HEK293 (cell line): Measurements from ENCODE around the gene C14orf93.

Experiments used
- CTCF ChIA-PET: fragments of 350-600 bp; formaldehyde crosslinking; extraction: SDS; loops from one replicate; lab custom pipeline; 2021; ENCODE audit warnings: antibody characterized with exemption; lab: Yijun Ruan, JAX
- POLR2A ChIA-PET: fragments of 300-600 bp; formaldehyde crosslinking; extraction: SDS; loops from one replicate; lab custom pipeline; 2020; ENCODE audit warnings: antibody characterized with exemption, inconsistent platforms; lab: Yijun Ruan, JAX
- H3K27ac ChIP-seq: fragments of 200-500 bp; sonication (Bioruptor generic); 2 replicates; pipeline ENCODE4 v1.5.1; 2014; ENCODE audit warnings: low read depth, low read length, control low read depth, inconsistent platforms; ENCODE audit errors: extremely low read depth
- H3K36me3 ChIP-seq, 2 experiments: fragments of 200-500 bp in 1 of 2; sonication (Bioruptor generic) in 1 of 2; 1 replicate in 1 of 2; 2 replicates in 1 of 2; pipeline ENCODE4 v1.5.1; 2014 to 2017; ENCODE audit warnings: inconsistent platforms in 2 of 2, low read length in 2 of 2; ENCODE audit not compliant: control insufficient read depth in 2 of 2, insufficient read depth in 1 of 2
- H3K4me1 ChIP-seq: fragments of 200-500 bp; sonication (Bioruptor generic); 2 replicates; pipeline ENCODE4 v1.5.1; 2014; ENCODE audit warnings: mild to moderate bottlenecking, low read length, inconsistent platforms; ENCODE audit not compliant: control insufficient read depth, insufficient read depth
- H3K4me3 ChIP-seq: 2 replicates; pipeline ENCODE4 v1.5.1; 2011; ENCODE audit warnings: low read depth, mild to moderate bottlenecking, control low read depth, low read length, moderate library complexity
- H3K9me3 ChIP-seq: fragments of 200-500 bp; sonication (Bioruptor generic); 2 replicates; pipeline ENCODE4 v1.5.1; 2014; ENCODE audit warnings: low read depth, low read length, inconsistent platforms; ENCODE audit not compliant: control insufficient read depth, insufficient read depth
- BCL11B ChIP-seq: fragments of 450-650 bp; formaldehyde crosslinking; IDR thresholded peaks from 2 replicates; pipeline ENCODE4 v1.5.1; 2016; ENCODE audit warnings: low read depth, missing biosample characterization, missing genetic modification characterization
- IKZF3 ChIP-seq: fragments of 450-650 bp; IDR thresholded peaks from 2 replicates; pipeline ENCODE4 v1.5.0; 2018; ENCODE audit warnings: missing biosample characterization, mild to moderate bottlenecking, missing genetic modification characterization, moderate library complexity
- PRDM1 ChIP-seq: fragments of 450-650 bp; formaldehyde crosslinking; IDR thresholded peaks from 2 replicates; pipeline ENCODE4; 2016; ENCODE audit warnings: missing biosample characterization, missing genetic modification characterization
- SCRT2 ChIP-seq: fragments of 450-650 bp; formaldehyde crosslinking; IDR thresholded peaks from 2 replicates; pipeline ENCODE4 v1.5.1; 2016; ENCODE audit warnings: missing biosample characterization, missing genetic modification characterization
- ZBTB1 ChIP-seq: fragments of 450-650 bp; formaldehyde crosslinking; IDR thresholded peaks from 2 replicates; pipeline ENCODE4 v1.5.1; 2016; ENCODE audit warnings: missing biosample characterization, missing genetic modification characterization
- ZBTB17 ChIP-seq: fragments of 450-650 bp; formaldehyde crosslinking; IDR thresholded peaks from 2 replicates; pipeline ENCODE4 v1.5.1; 2016; ENCODE audit warnings: missing biosample characterization, missing genetic modification characterization
- ZBTB48 ChIP-seq: fragments of 450-650 bp; formaldehyde crosslinking; IDR thresholded peaks from 2 replicates; pipeline ENCODE4 v1.5.1; 2016; ENCODE audit warnings: missing biosample characterization, missing genetic modification characterization
- ZNF112 ChIP-seq: fragments of 450-650 bp; formaldehyde crosslinking; IDR thresholded peaks from 2 replicates; pipeline ENCODE4 v1.5.0; 2017; ENCODE audit warnings: missing biosample characterization, missing genetic modification characterization
- ZNF133 ChIP-seq: fragments of 450-650 bp; formaldehyde crosslinking; IDR thresholded peaks from 2 replicates; pipeline ENCODE4 v1.5.1; 2016; ENCODE audit warnings: missing biosample characterization, missing genetic modification characterization
- ZNF169 ChIP-seq: fragments of 450-650 bp; formaldehyde crosslinking; IDR thresholded peaks from 2 replicates; pipeline ENCODE4 v1.5.1; 2016; ENCODE audit warnings: missing biosample characterization, missing genetic modification characterization
- ZNF341 ChIP-seq: fragments of 450-650 bp; formaldehyde crosslinking; IDR thresholded peaks from 2 replicates; pipeline ENCODE4; 2016; ENCODE audit warnings: low read depth, missing biosample characterization, missing genetic modification characterization
- ZNF366 ChIP-seq: fragments of 450-650 bp; formaldehyde crosslinking; conservative IDR thresholded peaks from 2 replicates; pipeline ENCODE4 v1.5.1; 2016; ENCODE audit warnings: missing biosample characterization, missing genetic modification characterization
- ZNF600 ChIP-seq: fragments of 450-650 bp; formaldehyde crosslinking; IDR thresholded peaks from 2 replicates; pipeline ENCODE4 v1.5.1; 2016; ENCODE audit warnings: missing biosample characterization, missing genetic modification characterization
- ZNF654 ChIP-seq: fragments of 450-650 bp; formaldehyde crosslinking; IDR thresholded peaks from 2 replicates; pipeline ENCODE4 v1.5.1; 2016; ENCODE audit warnings: low read depth, missing biosample characterization, missing genetic modification characterization
- ZNF701 ChIP-seq: fragments of 450-650 bp; formaldehyde crosslinking; IDR thresholded peaks from 2 replicates; pipeline ENCODE4 v1.5.1; 2016; ENCODE audit warnings: missing biosample characterization, missing genetic modification characterization
- ZNF785 ChIP-seq: fragments of 450-650 bp; formaldehyde crosslinking; IDR thresholded peaks from 2 replicates; pipeline ENCODE4 v1.5.1; 2016; ENCODE audit warnings: missing biosample characterization, missing genetic modification characterization
- TF ChIP-seq, protein P1 (sequence below): fragments of 450-650 bp; formaldehyde crosslinking; IDR thresholded peaks from 2 replicates; pipeline ENCODE4 v1.5.1; 2016; ENCODE audit warnings: missing biosample characterization, missing genetic modification characterization
- TF ChIP-seq, protein P2 (sequence below): fragments of 450-650 bp; formaldehyde crosslinking; IDR thresholded peaks from 2 replicates; pipeline ENCODE4 v1.5.1; 2016; ENCODE audit warnings: missing biosample characterization, missing genetic modification characterization

Gene C14orf93

DNA sequence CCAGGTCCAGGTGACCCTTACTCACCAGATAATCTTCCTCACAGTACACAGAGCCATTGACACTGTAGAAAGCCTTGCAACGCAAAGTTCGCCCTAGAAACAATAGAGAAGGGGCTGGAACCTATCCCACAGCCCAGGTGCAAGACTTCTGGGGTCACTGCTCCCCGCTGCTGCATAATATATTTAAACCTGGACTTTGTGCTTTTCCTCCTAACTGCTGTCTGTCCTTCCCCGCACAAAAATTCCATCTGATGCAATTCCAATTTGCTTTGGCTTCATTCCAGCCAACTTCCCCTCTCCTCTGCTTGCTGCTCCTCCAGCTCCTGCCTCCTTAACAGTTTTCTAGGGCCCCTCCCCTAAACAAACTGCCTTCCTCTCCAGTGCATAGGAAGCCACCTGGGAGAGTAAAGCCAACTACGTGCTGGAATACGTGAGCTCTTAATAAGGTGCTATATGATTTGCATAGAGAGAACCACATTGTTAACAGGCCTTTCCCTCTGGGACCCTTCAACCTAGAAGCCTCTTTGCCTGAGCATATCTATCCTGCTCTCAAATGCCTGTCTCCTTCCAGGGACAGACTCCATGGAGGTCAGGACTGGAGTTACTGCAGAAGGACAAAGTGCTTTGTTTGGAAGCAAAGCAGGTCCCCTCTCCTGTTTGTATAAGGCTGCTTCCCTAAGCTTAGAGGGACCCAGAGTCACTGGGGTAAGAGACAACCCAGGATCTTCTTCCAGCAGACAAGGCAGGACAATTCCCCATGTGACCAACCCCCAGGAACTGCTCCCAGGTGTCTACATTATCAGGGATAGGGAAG, 33.1 kb downstream of the C14orf93 start (continued):
- no peak for TF ChIP-seq ZNF785 (tag by site-specific recombination)
- peak; percentile 95 for TF ChIP-seq ZNF701 (tag by site-specific recombination)
- TF ChIP-seq ZNF169 (tag by site-specific recombination): no peak

DNA sequence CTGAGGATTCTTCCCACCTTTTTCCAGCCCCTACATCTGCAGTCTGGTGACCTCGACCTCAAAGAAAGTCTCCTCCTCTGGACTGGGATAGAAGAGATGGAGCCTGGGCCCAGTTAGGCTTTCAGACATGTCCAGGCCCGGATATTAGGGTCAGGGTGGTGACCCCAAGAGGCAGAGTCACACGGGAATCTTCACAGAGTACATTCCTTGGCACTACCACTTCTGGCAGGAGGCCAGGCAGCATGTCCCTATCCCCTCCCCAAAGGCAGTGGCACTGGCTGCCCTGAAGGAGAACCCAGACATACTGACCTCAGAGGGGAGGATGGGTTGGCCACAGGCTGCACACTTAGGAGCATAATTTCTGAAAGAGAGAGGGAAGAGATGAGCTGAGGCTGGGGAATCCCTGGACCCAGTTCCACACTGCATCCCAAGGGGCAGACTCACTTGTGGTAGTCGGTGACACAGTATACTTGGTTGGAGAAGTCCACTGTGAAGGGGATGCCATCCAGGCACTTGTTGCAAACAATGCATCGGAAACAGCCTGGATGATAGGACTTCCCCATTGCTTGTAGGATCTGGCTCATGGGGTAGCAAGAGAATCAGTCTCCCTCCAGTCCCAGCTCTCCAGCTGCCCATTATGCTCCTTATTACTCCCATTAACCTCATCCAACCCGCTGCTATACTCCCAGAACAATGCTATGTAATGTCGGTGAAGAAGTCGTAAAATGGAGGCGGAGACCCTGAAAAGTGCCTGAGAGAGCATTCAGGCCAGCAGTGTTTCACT, 35.2 kb downstream of the C14orf93 start:
- CTCF ChIA-PET: interaction anchor here (0.6 to 7.9 kb wide), 7 partner anchors 11 to 103 kb away, joined by 3 to 227 read pairs (median 7); partner anchors contain the start of genes AJUBA and CDH24
- peak; percentile 74 for TF ChIP-seq SCRT2
- TF ChIP-seq, protein P1, sequence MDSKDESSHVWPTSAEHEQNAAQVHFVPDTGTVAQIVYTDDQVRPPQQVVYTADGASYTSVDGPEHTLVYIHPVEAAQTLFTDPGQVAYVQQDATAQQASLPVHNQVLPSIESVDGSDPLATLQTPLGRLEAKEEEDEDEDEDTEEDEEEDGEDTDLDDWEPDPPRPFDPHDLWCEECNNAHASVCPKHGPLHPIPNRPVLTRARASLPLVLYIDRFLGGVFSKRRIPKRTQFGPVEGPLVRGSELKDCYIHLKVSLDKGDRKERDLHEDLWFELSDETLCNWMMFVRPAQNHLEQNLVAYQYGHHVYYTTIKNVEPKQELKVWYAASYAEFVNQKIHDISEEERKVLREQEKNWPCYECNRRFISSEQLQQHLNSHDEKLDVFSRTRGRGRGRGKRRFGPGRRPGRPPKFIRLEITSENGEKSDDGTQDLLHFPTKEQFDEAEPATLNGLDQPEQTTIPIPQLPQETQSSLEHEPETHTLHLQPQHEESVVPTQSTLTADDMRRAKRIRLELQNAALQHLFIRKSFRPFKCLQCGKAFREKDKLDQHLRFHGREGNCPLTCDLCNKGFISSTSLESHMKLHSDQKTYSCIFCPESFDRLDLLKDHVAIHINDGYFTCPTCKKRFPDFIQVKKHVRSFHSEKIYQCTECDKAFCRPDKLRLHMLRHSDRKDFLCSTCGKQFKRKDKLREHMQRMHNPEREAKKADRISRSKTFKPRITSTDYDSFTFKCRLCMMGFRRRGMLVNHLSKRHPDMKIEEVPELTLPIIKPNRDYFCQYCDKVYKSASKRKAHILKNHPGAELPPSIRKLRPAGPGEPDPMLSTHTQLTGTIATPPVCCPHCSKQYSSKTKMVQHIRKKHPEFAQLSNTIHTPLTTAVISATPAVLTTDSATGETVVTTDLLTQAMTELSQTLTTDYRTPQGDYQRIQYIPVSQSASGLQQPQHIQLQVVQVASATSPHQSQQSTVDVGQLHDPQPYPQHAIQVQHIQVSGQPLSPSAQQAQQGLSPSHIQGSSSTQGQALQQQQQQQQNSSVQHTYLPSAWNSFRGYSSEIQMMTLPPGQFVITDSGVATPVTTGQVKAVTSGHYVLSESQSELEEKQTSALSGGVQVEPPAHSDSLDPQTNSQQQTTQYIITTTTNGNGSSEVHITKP: peak; percentile 78
- no peak for TF ChIP-seq ZNF112 (tag by site-specific recombination)
- Histone ChIP-seq H3K36me3 (peaks cover 0 to 44% of the 10 kb centered on the region in 2 experiments; a peak in 2 of 3 replicates), H3K4me1 (peaks cover 25% of the 10 kb centered on the region), H3K4me3 (no peak overlapping the region), H3K9me3 (no peaks in the 10 kb centered on the region), H3K27ac (no peak overlapping the region)
- POLR2A ChIA-PET: interaction anchor here (0.6 to 3.0 kb wide), 4 partner anchors 11 to 94 kb away, joined by 6 to 18 read pairs (median 7); no protein-coding TSS in a partner anchor

DNA sequence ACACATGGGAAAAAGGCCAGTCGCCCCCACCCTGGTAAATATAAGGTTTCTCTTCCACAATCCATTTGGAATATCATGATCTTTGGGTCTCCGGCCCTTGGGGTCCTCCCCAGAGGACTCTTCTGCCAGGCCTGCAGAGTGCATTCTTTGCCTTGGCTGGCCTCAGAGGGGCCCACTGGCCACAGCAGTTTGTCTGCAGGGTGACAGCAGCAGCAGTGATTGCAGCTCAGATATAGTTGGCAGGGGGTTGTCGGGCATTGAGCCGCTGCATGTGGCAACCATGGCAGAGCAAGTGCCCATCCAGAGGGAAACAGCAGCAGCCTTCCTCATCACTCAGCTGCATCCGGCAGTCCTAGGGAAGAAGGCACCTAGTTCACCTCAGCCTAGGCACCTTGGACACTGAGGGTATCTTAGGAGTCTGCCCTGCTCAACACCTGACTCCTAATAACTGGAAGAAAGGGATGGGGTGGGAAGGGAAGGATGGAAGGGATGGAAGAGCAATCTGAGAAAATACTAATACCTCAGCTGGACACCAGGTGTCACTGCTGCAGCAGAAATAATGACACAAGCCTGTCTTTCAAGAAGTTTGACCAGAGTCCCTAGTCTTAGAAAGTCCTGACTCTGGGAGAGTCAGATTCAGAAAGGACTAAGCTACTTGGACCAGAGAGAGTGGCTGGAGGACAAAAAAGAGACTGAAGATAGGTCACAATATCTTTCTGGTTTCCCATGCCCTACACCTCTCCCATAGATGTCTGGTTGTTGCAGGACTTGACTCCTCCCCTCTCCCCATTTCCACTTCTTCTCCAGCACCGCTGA, 36.5 kb downstream of the C14orf93 start:
- H3K4me3 ChIP-seq: no peak overlapping the region
- H3K4me1 ChIP-seq: peaks cover 20% of the 10 kb centered on the region
- peaks cover 0 to 42% of the 10 kb centered on the region in 2 experiments; a peak in 2 of 3 replicates for H3K36me3 ChIP-seq
- no peaks in the 10 kb centered on the region for H3K9me3 ChIP-seq
- no peak overlapping the region for H3K27ac ChIP-seq
- CTCF ChIA-PET: interaction anchor here (0.7 to 7.9 kb wide), 16 partner anchors 12 to 416 kb away, joined by 3 to 227 read pairs (median 12); partner anchors contain the start of genes ACIN1, AJUBA, C14orf119 and CDH24
- TF ChIP-seq PRDM1 (peak; percentile 77), ZNF654 (tag by site-specific recombination) (peak; percentile 62), ZNF341 (tag by site-specific recombination) (peak; percentile 67; the same call in 1 of the 2 replicates), ZBTB17 (peak; percentile 25; the same call in 1 of the 2 replicates), ZBTB1 (tag by site-specific recombination) (no peak), ZNF366 (tag by site-specific recombination) (peak; percentile 64; the same call in 1 of the 2 replicates), IKZF3 (tag by site-specific recombination) (peak; percentile 83), ZNF600 (peak; percentile 59; the same call in 1 of the 2 replicates), BCL11B (tag by site-specific recombination) (no peak), ZBTB48 (tag by site-specific recombination) (peak; percentile 84), ZNF133 (tag by site-specific recombination) (no peak)
- TF ChIP-seq, protein P2, sequence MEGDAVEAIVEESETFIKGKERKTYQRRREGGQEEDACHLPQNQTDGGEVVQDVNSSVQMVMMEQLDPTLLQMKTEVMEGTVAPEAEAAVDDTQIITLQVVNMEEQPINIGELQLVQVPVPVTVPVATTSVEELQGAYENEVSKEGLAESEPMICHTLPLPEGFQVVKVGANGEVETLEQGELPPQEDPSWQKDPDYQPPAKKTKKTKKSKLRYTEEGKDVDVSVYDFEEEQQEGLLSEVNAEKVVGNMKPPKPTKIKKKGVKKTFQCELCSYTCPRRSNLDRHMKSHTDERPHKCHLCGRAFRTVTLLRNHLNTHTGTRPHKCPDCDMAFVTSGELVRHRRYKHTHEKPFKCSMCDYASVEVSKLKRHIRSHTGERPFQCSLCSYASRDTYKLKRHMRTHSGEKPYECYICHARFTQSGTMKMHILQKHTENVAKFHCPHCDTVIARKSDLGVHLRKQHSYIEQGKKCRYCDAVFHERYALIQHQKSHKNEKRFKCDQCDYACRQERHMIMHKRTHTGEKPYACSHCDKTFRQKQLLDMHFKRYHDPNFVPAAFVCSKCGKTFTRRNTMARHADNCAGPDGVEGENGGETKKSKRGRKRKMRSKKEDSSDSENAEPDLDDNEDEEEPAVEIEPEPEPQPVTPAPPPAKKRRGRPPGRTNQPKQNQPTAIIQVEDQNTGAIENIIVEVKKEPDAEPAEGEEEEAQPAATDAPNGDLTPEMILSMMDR (tag by site-specific recombination): peak; percentile 63
- POLR2A ChIA-PET: interaction anchor here (0.7 to 3.6 kb wide), 8 partner anchors 9 to 403 kb away, joined by 3 to 31 read pairs (median 7); partner anchors contain the start of genes AJUBA and CDH24
